HG03159 (cell line): ENCODE results near the gene CKAP5.
A peak's percentile ranks its signal among the peaks of the same experiment; 100 is the strongest.

Experiments
- ATAC-seq: cut with Tn5 transposase; IDR thresholded peaks from one replicate; pipeline ENCODE4 v1.9.1; 2021; ENCODE audit warnings: mild to moderate bottlenecking, moderate library complexity; ENCODE audit not compliant: unreplicated experiment

CKAP5 gene

GRCh38 chr11:46700241-46701077 is 145.6 kb downstream of the CKAP5 start, which contains the start of the genes ARHGAP1 and ZNF408:
Gene ARHGAP1 (minus strand): TSS chr11:46700619. CDS start chr11:46696107, 4,512 bp downstream.
Gene ZNF408 (plus strand): TSS chr11:46701031. CDS start chr11:46701048, 17 bp downstream.
- ATAC-seq, result peak; percentile 90

GRCh38 chr11:46698597-46698996 is 147.5 kb downstream of the CKAP5 start:
- ATAC-seq, result no peak

DNA sequence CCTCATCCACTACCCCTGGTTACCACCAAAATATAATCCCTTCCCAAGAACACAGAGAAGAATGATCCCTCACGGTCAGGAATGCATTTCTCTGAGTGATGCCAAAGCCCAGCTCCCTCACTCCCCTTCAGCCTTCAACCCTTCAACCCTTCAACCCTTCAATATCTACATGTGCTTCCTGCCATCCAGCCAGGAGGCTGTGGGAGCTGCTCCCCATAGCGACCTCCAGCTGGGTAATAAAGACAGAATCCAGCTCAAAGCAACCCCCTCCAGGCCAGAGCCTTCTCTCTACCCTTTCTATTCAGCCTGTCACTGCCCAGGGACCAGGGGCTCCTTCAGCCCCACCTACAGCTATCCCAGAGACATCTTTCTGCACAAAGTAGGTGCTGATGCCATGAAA is 148.4 kb downstream of the CKAP5 start:
- no peak for ATAC-seq

GRCh38 chr11:46697303-46697702 is 148.8 kb downstream of the CKAP5 start:
- no peak for ATAC-seq

GRCh38 chr11:46696212-46696558 is 149.9 kb downstream of the CKAP5 start:
- no peak for ATAC-seq

DNA sequence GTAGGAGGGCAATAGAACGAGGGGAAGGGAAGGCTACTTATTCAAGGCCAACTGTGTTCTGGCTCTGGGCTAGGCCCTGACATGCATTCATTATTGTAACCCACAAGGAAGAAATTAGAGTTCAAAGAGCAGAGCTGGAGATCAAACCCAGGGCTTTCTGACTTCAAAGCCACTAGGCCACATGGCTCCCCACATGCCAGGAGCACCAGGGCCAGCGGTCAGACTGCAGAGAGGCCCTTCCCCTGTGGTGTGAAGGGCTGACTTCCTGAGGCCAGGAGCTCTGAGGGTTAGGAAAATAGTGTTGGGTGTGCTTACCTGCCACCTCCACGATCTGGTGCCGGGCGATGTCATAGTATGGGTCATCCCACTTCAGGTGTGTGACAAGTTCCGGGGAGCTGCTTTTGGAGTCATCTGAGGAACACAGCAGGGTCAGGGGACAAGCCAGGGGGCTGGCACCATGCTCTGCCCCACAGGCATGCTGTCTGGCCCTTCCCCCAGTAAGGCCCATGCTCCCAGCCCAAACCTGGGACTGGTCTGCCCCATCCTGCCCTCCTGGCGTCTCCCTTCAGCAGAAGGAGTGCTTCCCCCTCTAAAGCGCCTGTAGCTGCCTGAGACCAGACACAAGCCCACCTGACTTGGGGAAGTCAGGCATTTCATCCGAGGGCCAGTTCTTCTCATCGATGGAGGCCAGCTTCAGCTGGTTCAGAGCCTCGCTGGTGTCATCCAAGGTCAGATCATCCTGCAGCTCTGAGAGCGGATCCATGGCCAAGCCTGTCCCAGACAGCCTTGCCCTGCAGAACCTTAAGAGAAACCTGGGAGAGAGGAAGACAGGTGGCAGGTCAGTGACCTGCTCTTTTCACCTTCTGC is 150.5 kb downstream of the CKAP5 start:
- ATAC-seq, result no peak

- no peak for ATAC-seq
Observed at GRCh38 chr11:46694607-46695006, 151.5 kb downstream of the CKAP5 start.

DNA sequence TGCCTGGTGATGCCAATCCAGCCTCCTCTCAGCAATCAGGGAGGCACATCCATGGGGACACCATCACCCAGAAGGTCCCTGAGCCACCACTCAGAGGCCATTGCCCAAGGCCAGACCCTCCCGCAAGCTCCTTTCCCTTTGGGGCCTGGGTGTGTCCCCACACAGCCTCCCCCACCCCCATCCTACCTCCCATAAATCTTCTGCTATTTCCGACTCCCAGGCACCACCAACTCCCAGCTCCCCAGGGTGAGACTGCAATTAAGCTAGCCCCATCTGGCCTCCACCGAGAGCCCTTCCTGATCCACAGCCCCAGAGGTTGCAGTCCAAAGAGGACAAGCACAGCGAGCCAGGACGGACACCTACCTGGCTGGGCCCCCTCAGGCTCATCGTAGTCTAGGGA is 152.0 kb downstream of the CKAP5 start:
- ATAC-seq, result no peak

- ATAC-seq, result no peak
Observed at GRCh38 chr11:46693597-46694012, 152.5 kb downstream of the CKAP5 start.
